ENCODE measurements around the gene ADAM12.

- no peak for TF ChIP-seq CTCF (conservative IDR thresholded peaks at IDR 0.05)
- no peak for TF ChIP-seq EZH2 (IDR thresholded peaks at IDR 0.05; ENCODE audit: low read depth)
These were observed 338.2 kb downstream of the ADAM12 start for GRCh38 chr10:126049759-126050700.
